Measurements from ENCODE around the gene IL16.

GRCh38 chr15:81339851-81340250 is 143.2 kb downstream of the IL16 start:
- TF ChIP-seq, protein P1, sequence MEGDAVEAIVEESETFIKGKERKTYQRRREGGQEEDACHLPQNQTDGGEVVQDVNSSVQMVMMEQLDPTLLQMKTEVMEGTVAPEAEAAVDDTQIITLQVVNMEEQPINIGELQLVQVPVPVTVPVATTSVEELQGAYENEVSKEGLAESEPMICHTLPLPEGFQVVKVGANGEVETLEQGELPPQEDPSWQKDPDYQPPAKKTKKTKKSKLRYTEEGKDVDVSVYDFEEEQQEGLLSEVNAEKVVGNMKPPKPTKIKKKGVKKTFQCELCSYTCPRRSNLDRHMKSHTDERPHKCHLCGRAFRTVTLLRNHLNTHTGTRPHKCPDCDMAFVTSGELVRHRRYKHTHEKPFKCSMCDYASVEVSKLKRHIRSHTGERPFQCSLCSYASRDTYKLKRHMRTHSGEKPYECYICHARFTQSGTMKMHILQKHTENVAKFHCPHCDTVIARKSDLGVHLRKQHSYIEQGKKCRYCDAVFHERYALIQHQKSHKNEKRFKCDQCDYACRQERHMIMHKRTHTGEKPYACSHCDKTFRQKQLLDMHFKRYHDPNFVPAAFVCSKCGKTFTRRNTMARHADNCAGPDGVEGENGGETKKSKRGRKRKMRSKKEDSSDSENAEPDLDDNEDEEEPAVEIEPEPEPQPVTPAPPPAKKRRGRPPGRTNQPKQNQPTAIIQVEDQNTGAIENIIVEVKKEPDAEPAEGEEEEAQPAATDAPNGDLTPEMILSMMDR (IDR thresholded peaks at IDR 0.05): no peak
- no peak for TF ChIP-seq EZH2 (IDR thresholded peaks at IDR 0.05; ENCODE audit: borderline replicate concordance, insufficient read depth, low read depth, low read length, poor library complexity, severe bottlenecking)
